ENCODE measurements around the gene PIK3R3. TPM values are rescaled to one million over a fixed set of nuclear protein-coding genes. Genes with fewer than 3 reads are reported as not detected.
A peak's percentile ranks its signal among the peaks of the same experiment; 100 is the strongest.

Gene PIK3R3
- total RNA-seq, 1 donor, result 6.1 TPM

DNA sequence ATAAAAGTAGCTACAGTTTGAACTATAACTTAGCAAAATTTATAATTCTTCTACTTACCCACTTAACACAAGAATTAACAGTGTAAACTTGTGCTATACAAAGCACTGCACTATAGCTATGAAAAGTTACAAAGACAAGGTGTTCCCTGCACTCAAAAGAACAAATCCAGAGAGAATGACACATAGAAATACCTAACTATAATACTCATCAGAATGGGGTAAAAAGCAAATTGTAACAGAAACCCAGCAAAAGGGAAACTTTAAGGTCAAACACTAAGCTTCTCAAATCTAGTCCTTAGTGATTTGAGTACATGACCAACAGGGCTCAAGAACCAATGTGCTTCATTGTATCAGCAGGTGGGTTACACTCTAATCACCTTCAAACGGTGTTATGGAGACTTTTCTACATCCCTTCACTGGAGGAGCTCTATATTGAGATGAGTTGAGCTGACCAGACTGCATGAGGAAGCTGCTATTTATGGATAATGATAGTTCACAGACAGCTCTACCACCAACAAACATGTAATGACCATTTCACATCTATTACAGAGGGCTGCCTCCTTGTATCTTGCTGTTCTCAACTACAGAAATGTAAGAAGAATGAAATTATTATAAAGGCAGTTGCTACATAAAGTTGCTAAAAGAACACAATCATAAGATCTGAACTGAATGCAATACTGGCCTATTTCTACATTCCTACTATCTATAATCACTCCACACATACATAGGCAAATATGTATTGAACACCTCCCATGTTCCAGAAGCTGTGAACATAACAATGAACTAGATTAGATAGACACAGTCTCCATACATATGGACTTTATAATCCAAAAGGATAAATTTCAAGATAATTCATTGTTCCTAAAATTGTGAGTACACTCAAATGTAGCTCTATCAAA lies 47.6 kb downstream of the PIK3R3 start:
- peak; percentile 14 for DNase-seq (ENCODE audit: low read depth)
- no peak overlapping the region for H3K4me3 ChIP-seq (ENCODE audit: low read depth, low read length)
- TF ChIP-seq, protein P1, sequence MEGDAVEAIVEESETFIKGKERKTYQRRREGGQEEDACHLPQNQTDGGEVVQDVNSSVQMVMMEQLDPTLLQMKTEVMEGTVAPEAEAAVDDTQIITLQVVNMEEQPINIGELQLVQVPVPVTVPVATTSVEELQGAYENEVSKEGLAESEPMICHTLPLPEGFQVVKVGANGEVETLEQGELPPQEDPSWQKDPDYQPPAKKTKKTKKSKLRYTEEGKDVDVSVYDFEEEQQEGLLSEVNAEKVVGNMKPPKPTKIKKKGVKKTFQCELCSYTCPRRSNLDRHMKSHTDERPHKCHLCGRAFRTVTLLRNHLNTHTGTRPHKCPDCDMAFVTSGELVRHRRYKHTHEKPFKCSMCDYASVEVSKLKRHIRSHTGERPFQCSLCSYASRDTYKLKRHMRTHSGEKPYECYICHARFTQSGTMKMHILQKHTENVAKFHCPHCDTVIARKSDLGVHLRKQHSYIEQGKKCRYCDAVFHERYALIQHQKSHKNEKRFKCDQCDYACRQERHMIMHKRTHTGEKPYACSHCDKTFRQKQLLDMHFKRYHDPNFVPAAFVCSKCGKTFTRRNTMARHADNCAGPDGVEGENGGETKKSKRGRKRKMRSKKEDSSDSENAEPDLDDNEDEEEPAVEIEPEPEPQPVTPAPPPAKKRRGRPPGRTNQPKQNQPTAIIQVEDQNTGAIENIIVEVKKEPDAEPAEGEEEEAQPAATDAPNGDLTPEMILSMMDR (IDR thresholded peaks at IDR 0.05; ENCODE audit: insufficient read depth, low read length), result no peak

DNA sequence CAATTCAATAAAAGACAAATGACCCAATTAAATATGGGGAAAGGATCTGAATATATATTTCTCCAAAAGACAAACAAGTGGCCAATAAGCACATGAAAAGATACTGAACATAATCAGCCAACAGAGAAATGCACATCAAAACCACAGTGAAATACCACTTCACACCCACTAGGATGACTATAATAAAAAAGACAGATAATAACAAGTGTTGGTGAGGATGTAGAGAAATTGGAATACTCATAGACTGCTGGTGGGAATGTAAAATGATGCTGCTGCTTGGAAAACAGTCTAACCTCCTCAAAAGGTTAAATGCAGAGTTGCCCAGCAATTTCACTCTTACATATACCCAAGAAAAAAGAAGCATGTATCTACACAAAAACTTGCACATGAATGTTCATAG lies 48.9 kb downstream of the PIK3R3 start:
- TF ChIP-seq, protein P1 (IDR thresholded peaks at IDR 0.05; ENCODE audit: insufficient read depth, low read length), result no peak

DNA sequence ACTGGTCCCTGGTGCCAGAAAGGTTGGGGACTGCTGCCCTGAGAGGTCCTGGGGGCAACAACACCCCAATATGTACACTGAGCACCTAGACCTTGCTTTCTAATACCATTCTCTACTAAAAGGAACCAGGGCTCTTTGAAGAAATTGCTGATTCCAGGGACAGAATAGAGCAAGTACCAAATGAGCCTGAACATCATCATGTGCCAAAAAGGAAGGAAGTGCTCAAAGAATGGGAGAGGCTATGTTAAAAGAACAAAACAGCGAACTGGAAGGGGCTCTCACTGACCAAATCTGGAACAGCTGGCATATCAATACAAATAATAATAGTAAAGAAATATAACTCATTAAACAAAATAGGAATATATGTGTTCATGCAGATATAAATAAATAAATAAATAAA lies 50.8 kb downstream of the PIK3R3 start:
- H3K4me3 ChIP-seq (ENCODE audit: low read depth, low read length), result no peak overlapping the region
- no peak for DNase-seq (ENCODE audit: low read depth)
- TF ChIP-seq, protein P1 (IDR thresholded peaks at IDR 0.05; ENCODE audit: insufficient read depth, low read length), result no peak

More for the DNA sequence above, 48.9 kb downstream of the PIK3R3 start:
- no peak overlapping the region for H3K4me3 ChIP-seq (ENCODE audit: low read depth, low read length)
- DNase-seq (ENCODE audit: low read depth), result no peak

DNA sequence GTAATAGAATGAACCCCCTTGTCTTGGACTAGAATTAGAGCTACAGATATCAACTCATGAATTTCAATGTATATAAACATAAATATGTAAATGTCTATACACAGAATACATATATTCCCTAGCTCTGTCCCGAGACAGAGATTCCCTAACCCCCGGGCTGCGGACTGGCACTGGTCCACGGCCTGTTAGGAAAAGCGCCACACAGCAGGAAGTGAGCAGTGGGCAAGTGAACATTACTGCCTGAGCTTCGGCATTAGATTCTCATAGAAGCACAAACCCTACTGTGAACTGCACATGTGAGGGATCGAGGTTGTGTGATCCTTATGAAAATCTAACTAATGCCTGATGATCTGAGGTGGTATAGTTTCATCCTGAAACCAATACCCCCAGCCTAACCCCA lies 51.2 kb downstream of the PIK3R3 start:
- no peak overlapping the region for H3K4me3 ChIP-seq (ENCODE audit: low read depth, low read length)
- TF ChIP-seq, protein P1 (IDR thresholded peaks at IDR 0.05; ENCODE audit: insufficient read depth, low read length), result no peak
- DNase-seq (ENCODE audit: low read depth), result no peak

DNA sequence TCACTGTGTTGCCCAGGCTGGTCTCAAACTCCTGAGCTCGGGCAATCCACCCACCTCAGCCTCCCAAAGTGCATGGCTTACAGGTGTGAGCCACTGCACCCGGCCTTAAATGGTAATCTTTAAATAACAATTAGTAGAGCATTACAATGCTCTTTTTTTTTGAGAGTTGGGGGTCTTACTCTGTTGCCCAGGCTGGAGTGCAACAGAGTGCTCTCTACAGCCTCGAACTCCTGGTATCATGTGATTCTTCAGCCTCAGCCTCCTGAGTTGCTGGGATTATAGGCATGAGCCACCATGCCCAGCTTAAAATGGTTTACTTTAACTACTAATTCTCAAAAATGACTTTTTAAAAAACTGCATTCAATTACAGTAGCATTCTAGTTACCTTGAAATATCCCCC lies 52.2 kb downstream of the PIK3R3 start:
- TF ChIP-seq, protein P1 (IDR thresholded peaks at IDR 0.05; ENCODE audit: insufficient read depth, low read length), result no peak
- no peak for DNase-seq (ENCODE audit: low read depth)
- no peak overlapping the region for H3K4me3 ChIP-seq (ENCODE audit: low read depth, low read length)

DNA sequence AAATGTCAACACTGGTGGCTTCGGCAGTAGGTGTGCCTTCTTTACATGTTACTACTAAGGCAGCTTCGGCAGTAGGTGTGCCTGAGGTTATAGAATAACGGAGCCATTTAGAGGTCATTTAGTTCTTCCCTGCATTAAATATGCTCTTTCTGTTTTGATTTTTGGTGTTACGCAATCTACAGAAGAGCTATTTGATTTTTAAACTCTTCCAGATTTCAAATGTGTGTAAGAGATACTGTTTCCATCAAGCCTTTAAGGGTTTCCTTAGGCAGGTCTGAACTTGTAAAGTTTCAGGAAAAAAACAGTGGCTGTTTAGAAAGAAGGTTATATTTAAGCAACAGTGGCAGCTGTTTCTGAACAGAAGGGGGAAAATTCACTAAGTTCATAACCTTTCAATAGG lies 54.8 kb downstream of the PIK3R3 start:
- no peak overlapping the region for H3K4me3 ChIP-seq (ENCODE audit: low read depth, low read length)
- TF ChIP-seq, protein P1 (IDR thresholded peaks at IDR 0.05; ENCODE audit: insufficient read depth, low read length), result no peak
- no peak for DNase-seq (ENCODE audit: low read depth)
